GM18909 (cell line): ENCODE results near the gene ZNF506.
"Not testable (repeated sequence)": the region's sequence is repeated elsewhere in the genome, so short reads cannot be mapped to it uniquely, and the experiment has no call there.

Source experiments
- ATAC-seq: cut with Tn5 transposase; IDR thresholded peaks from one replicate; pipeline ENCODE4 v1.9.1; 2021; ENCODE audit warnings: mild to moderate bottlenecking; ENCODE audit not compliant: unreplicated experiment, poor library complexity

Gene ZNF506

DNA sequence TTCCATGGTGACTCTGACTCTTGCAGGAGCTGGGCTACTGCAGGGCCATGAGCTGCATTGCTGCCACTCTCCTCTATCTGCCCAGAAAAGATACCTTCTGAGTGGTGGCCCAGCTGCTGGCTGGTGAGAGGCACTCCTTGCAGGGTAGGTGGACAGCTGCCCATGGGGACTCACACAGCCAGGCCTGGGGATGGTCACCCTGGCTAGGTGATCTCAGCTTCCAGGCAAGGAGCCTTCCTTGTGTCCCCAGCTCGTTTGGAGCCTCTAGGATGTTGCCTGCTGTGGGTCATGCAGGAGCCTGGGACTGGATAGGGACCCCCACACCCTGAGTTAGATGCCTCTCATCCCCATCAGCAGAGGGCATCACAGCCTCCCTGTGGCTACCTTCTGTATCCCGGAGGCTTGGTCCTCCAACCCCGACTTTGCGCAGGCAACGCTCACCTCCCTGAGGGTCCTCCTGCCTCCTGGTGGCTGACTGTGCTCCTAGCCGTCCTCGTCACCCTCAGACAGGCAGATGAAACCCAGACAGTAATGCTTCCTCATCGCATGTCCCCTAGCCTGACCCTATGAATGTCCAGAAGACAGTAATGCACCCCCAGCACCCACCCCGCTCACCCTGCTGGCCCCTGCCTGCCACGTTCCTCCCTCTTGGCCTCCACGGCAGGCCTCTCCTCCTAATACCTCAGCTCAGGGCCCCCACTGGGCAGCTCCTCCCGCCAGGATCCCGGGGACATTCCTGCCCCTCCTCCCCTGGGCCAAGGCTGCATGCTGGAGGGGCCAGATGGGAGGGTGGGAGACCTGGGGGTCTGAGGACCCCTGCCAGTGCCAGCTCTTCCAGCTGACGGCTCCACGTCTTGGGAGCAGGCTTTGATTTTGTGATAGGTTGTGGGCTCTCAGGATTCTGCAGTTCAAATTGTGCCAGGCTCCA lies 75.0 kb downstream of the ZNF506 start:
- no peak for ATAC-seq

DNA sequence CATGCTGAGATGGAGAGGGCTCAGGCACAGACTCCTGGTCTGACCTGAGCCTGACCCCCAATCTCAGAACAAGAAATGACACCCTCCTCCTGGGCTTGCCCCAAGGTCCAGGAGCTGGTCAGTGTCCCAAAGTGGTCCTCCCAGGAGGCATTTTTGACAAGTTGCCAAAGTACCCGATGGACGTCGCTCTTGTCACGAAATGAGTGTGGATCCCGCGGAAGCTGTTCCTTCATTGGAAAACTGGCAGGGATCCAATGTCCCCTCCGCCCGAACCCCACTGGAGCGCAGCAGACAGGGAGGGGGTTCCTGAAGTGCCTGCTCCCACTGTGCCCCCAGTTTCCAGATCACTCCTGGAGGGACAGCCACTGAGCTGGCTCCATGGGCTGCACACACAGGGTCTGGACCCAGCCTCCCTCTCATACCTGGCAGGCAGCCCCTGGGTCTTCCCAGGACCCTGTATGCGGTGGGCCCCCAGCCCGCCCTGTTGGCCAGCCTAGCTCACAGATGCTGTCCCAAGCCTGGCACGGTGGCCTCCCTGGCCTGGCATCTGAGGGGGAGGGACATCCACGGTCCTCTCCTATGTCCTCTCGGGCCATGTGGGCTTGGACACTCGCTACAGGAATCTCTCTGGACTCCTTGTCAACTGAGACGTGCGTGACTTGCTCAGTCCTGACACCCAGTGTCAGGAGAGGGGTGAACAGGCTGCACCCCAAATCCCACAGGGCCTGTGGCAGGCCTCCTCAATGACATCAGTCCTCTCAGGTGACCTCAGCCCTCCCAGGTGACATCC lies 75.9 kb downstream of the ZNF506 start:
- ATAC-seq = no peak

DNA sequence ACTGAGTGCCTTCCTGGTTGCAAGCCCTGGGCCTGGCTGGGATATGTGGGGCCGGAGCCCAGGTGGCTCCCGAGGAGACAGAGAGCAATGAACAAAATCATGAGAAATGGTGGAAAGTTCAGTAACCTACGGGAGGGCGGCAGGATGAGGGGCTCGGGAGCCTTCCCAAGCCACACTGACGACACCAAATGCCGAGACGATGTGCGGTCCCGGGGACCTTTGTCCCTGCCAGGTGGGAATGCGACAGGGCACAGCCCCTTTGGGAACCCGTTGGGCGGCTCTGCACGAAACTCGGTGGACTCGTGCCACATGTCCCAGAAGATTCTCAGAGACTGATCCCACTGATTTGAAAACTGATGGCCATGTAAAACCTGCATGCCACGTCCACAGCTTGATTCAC lies 76.9 kb downstream of the ZNF506 start:
- no peak for ATAC-seq

DNA sequence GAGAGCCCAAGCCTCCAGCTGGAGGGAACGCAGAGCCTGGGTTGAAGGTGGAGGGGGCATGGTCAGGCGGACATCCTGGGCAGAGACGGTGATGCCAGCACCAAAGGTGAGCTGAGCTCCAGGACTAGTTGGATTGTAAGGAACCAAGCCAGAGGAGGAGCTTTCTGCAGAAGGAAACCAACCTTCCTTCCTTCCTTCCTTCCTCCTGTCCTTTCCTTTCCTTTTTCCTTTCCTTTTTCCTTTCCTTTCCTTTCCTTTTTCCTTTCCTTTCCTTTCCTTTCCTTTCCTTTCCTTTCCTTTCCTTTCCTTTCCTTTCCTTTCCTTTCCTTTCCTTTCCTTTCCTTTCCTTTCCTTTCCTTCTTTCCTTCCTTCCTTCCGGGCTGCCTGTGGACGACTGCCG lies 77.6 kb downstream of the ZNF506 start:
- ATAC-seq = not testable (repeated sequence)

DNA sequence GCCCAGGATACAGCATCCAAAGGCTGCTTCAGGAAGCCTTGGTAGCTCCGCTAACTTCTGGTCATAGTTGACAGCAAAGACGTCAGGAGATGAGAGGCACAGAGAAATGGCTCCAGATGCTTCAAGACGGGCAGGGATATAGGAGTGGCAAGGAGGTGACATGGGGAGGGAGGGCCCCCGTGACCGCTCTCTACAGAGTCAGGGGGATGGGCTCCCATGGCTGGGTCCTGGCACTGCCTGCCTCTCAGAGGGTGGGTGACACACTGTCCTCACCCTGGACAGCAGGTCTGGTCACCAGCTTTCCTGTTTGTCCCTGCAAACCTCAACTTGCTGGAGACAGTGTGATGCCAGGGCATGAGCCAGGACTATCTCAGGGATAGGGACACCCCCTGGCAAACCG lies 78.4 kb downstream of the ZNF506 start:
- ATAC-seq = no peak

DNA sequence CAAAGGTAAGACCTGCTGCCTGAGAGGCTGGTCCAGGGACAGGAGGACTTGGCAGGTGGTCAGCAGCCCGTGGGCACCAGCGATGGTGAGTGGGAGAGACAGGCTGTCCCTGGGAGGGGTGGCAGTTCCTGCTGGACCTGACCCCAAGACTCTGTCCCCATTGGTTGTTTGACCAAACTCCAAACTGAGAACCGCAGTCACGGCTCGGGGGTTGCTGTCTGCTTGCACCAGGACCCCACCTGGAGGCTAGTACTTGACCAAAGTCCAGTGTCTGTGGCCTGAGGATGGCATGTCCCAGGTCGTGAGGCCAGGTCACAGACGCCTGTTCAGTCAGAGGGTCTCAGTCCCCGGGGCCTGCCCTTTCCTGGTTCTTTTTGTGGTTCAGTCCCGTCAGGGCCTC lies 78.8 kb downstream of the ZNF506 start:
- no peak for ATAC-seq
